ENCODE data around the gene KLHL10. TPM values are rescaled to one million over a fixed set of nuclear protein-coding genes. Genes with fewer than 3 reads are reported as not detected.

The KLHL10 gene
- total and polyA plus RNA-seq, 2 of the 13 experiments (the other 11 are each of a cell fraction or from before 2014, with no cell fraction given), result 0.04 to 0.08 TPM

- TF ChIP-seq, protein P1, sequence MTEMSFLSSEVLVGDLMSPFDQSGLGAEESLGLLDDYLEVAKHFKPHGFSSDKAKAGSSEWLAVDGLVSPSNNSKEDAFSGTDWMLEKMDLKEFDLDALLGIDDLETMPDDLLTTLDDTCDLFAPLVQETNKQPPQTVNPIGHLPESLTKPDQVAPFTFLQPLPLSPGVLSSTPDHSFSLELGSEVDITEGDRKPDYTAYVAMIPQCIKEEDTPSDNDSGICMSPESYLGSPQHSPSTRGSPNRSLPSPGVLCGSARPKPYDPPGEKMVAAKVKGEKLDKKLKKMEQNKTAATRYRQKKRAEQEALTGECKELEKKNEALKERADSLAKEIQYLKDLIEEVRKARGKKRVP (CRISPR knock-in tag; IDR thresholded peaks at IDR 0.05), result peak in 1 of 2 experiments; percentile 58; a peak in 2 of 4 replicates
- TF ChIP-seq SOX13 (IDR thresholded peaks at IDR 0.05) (no peak), SOX13 (CRISPR knock-in tag; conservative IDR thresholded peaks at IDR 0.05 in 1 of 2, IDR thresholded peaks at IDR 0.05 in 1 of 2) (no peak), ZNF441 (CRISPR knock-in tag; IDR thresholded peaks at IDR 0.05; ENCODE audit: borderline replicate concordance) (no peak), ZNF180 (CRISPR knock-in tag; IDR thresholded peaks at IDR 0.05; ENCODE audit: borderline replicate concordance, low read depth) (no peak), ZNF33B (CRISPR knock-in tag; IDR thresholded peaks at IDR 0.05) (no peak), REPIN1 (CRISPR knock-in tag; IDR thresholded peaks at IDR 0.05; ENCODE audit: borderline replicate concordance, low read depth) (no peak), AGO1 (IDR thresholded peaks at IDR 0.05; ENCODE audit: low read depth, low read length, poor library complexity, severe bottlenecking) (no peak), NRL (CRISPR knock-in tag; IDR thresholded peaks at IDR 0.05; ENCODE audit: borderline replicate concordance) (peak; percentile 67; the same call in 1 of the 2 replicates), ZNF292 (CRISPR knock-in tag; IDR thresholded peaks at IDR 0.05; ENCODE audit: borderline replicate concordance, low read depth) (no peak; the same call in 1 of the 2 replicates), POLR2G (IDR thresholded peaks at IDR 0.05; ENCODE audit: low read depth, low read length) (no peak), NFKB2 (CRISPR knock-in tag; IDR thresholded peaks at IDR 0.05; ENCODE audit: borderline replicate concordance) (no peak), ZNF772 (CRISPR knock-in tag; IDR thresholded peaks at IDR 0.05) (peak; percentile 76; the same call in 1 of the 2 replicates)
- TF ChIP-seq, protein P2, sequence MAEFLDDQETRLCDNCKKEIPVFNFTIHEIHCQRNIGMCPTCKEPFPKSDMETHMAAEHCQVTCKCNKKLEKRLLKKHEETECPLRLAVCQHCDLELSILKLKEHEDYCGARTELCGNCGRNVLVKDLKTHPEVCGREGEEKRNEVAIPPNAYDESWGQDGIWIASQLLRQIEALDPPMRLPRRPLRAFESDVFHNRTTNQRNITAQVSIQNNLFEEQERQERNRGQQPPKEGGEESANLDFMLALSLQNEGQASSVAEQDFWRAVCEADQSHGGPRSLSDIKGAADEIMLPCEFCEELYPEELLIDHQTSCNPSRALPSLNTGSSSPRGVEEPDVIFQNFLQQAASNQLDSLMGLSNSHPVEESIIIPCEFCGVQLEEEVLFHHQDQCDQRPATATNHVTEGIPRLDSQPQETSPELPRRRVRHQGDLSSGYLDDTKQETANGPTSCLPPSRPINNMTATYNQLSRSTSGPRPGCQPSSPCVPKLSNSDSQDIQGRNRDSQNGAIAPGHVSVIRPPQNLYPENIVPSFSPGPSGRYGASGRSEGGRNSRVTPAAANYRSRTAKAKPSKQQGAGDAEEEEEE (CRISPR knock-in tag; IDR thresholded peaks at IDR 0.05; ENCODE audit: borderline replicate concordance), result no peak
- TF ChIP-seq, protein P3, sequence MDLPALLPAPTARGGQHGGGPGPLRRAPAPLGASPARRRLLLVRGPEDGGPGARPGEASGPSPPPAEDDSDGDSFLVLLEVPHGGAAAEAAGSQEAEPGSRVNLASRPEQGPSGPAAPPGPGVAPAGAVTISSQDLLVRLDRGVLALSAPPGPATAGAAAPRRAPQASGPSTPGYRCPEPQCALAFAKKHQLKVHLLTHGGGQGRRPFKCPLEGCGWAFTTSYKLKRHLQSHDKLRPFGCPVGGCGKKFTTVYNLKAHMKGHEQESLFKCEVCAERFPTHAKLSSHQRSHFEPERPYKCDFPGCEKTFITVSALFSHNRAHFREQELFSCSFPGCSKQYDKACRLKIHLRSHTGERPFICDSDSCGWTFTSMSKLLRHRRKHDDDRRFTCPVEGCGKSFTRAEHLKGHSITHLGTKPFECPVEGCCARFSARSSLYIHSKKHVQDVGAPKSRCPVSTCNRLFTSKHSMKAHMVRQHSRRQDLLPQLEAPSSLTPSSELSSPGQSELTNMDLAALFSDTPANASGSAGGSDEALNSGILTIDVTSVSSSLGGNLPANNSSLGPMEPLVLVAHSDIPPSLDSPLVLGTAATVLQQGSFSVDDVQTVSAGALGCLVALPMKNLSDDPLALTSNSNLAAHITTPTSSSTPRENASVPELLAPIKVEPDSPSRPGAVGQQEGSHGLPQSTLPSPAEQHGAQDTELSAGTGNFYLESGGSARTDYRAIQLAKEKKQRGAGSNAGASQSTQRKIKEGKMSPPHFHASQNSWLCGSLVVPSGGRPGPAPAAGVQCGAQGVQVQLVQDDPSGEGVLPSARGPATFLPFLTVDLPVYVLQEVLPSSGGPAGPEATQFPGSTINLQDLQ (CRISPR knock-in tag; IDR thresholded peaks at IDR 0.05), result no peak
- TF ChIP-seq, protein P4, sequence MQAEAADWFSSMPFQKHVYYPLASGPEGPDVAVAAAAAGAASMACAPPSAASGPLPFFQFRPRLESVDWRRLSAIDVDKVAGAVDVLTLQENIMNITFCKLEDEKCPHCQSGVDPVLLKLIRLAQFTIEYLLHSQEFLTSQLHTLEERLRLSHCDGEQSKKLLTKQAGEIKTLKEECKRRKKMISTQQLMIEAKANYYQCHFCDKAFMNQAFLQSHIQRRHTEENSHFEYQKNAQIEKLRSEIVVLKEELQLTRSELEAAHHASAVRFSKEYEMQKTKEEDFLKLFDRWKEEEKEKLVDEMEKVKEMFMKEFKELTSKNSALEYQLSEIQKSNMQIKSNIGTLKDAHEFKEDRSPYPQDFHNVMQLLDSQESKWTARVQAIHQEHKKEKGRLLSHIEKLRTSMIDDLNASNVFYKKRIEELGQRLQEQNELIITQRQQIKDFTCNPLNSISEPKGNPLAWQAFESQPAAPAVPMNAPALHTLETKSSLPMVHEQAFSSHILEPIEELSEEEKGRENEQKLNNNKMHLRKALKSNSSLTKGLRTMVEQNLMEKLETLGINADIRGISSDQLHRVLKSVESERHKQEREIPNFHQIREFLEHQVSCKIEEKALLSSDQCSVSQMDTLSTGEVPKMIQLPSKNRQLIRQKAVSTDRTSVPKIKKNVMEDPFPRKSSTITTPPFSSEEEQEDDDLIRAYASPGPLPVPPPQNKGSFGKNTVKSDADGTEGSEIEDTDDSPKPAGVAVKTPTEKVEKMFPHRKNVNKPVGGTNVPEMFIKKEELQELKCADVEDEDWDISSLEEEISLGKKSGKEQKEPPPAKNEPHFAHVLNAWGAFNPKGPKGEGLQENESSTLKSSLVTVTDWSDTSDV (CRISPR knock-in tag; IDR thresholded peaks at IDR 0.05), result no peak
- TF ChIP-seq, protein P5, sequence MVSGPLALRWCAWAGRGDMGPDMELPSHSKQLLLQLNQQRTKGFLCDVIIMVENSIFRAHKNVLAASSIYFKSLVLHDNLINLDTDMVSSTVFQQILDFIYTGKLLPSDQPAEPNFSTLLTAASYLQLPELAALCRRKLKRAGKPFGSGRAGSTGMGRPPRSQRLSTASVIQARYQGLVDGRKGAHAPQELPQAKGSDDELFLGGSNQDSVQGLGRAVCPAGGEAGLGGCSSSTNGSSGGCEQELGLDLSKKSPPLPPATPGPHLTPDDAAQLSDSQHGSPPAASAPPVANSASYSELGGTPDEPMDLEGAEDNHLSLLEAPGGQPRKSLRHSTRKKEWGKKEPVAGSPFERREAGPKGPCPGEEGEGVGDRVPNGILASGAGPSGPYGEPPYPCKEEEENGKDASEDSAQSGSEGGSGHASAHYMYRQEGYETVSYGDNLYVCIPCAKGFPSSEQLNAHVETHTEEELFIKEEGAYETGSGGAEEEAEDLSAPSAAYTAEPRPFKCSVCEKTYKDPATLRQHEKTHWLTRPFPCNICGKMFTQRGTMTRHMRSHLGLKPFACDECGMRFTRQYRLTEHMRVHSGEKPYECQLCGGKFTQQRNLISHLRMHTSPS (CRISPR knock-in tag; IDR thresholded peaks at IDR 0.05; ENCODE audit: low read depth), result no peak
These were observed 43.7 kb upstream of the KLHL10 start (continued) for GRCh38 chr17:41793784-41794539.
